Thyroid gland (tissue), 4 donors: ENCODE data around the gene UBE2Z.

ENCODE experiments used
- POLR2A ChIP-seq, 2 donors: fragments of 450-650 bp; IDR thresholded peaks; one replicate each; pipeline ENCODE4 v1.6.1; 2017; ENCODE audit warnings: antibody characterized with exemption in 2 of 2, mild to moderate bottlenecking in 2 of 2, moderate library complexity in 1 of 2
- TF ChIP-seq, protein P1 (sequence below), 6 experiments: fragments of 200-600 bp in 3 of 6; fragments of 450-650 bp in 3 of 6; sonication (generic) in 3 of 6; IDR thresholded peaks; one replicate each; pipeline ENCODE4 v1.5.1; 2016 to 2019; ENCODE audit warnings: antibody characterized with exemption in 6 of 6, mild to moderate bottlenecking in 2 of 6, inconsistent platforms in 1 of 6, moderate library complexity in 1 of 6

DNA sequence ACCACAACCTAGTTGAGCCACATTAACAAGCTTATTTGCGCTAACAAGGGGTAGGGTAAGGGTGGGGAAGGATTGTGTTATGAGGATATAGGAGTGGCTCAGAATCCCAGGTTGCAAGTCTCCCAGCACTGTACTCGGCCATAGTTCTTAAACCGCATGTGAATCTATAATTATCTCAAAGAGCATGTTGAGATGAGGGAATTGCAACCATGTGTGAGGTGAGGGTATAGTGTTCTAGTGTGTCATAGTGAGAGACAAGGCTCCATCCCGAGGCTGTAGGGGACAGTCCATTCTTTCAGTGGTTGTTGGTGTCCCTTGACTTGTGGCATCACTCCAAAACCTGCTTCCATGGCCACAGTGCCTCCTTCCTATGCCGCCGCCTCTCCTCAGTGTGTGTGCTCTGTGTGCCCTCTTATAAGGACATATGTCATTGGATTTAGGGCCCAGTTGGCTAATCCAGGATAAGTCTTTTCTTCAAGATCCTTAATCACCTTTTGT, 38.3 kb upstream of the UBE2Z start:
- TF ChIP-seq, protein P1, sequence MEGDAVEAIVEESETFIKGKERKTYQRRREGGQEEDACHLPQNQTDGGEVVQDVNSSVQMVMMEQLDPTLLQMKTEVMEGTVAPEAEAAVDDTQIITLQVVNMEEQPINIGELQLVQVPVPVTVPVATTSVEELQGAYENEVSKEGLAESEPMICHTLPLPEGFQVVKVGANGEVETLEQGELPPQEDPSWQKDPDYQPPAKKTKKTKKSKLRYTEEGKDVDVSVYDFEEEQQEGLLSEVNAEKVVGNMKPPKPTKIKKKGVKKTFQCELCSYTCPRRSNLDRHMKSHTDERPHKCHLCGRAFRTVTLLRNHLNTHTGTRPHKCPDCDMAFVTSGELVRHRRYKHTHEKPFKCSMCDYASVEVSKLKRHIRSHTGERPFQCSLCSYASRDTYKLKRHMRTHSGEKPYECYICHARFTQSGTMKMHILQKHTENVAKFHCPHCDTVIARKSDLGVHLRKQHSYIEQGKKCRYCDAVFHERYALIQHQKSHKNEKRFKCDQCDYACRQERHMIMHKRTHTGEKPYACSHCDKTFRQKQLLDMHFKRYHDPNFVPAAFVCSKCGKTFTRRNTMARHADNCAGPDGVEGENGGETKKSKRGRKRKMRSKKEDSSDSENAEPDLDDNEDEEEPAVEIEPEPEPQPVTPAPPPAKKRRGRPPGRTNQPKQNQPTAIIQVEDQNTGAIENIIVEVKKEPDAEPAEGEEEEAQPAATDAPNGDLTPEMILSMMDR (IDR thresholded peaks at IDR 0.05): no peak
- no peak for TF ChIP-seq POLR2A (IDR thresholded peaks at IDR 0.05)
